Measurements from ENCODE around the gene TSKU.

DNA sequence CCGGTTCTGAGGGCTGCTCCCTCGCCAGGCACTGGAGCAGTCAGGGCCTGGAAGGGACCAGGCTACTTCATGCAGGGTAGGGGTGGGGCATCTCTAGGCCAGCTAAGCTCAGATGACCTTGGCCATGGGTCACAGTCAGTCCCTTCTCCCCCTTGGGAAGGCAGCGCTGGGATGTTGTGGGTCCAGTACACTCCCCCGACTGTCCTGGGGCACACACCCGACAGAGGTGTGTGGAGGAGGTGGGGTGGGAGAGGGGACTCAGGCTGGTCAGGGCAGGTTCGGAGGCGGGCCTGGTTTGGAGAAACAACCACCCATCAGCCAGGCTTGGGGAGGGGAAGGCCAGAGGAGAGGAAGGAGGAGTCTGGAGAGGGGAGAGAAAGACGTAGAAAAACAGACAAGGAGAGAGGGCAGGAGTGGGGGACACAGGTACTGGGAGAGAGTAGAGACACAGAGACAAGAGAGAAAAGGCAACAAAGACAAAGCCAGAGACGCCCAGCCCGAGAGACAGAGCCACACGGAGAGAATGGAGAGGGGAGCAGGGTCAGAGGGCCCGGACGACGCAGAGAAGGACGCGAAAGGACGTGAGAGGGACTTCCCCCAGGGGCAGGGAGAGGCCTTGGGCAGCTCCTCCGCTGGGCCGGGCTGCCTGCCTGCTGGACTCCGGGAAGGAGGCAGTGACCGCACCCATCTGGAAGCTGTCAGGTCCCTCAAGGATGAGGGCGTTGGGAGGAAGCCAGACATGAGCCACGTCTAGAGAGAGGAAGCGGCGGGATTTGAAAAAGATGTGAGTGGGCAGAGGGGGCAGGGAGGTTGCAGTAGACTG, 30.6 kb upstream of the TSKU start:
- TF ChIP-seq POLR2AphosphoS5 (IDR thresholded peaks at IDR 0.05; ENCODE audit: borderline replicate concordance, low read depth, low read length): no peak
- no peak for TF ChIP-seq EZH2 (IDR thresholded peaks at IDR 0.05)
- no peak for TF ChIP-seq FOXP2 (optimal IDR thresholded peaks at IDR 0.05; ENCODE audit: control extremely low read depth, extremely low read length, insufficient read depth)

Data from SK-N-MC (cell line).